Mammary epithelial cell (primary cell): ENCODE results near the gene THTPA.

Source experiments
- EZH2 ChIP-seq: IDR thresholded peaks from 2 replicates; pipeline ENCODE4 v1.6.1; 2012; ENCODE audit warnings: low read length, inconsistent platforms, borderline replicate concordance
- TF ChIP-seq, protein P1 (sequence below), 2 donors: IDR thresholded peaks in 1 of 2; conservative IDR thresholded peaks in 1 of 2; 2 replicates each; pipeline ENCODE4 v1.5.1; 2011 to 2012; ENCODE audit warnings: inconsistent platforms in 2 of 2, low read length in 2 of 2, mild to moderate bottlenecking in 2 of 2, control low read depth in 1 of 2, low read depth in 1 of 2; ENCODE audit not compliant: insufficient read depth in 1 of 2; ENCODE audit errors: extremely low read depth in 1 of 2

DNA sequence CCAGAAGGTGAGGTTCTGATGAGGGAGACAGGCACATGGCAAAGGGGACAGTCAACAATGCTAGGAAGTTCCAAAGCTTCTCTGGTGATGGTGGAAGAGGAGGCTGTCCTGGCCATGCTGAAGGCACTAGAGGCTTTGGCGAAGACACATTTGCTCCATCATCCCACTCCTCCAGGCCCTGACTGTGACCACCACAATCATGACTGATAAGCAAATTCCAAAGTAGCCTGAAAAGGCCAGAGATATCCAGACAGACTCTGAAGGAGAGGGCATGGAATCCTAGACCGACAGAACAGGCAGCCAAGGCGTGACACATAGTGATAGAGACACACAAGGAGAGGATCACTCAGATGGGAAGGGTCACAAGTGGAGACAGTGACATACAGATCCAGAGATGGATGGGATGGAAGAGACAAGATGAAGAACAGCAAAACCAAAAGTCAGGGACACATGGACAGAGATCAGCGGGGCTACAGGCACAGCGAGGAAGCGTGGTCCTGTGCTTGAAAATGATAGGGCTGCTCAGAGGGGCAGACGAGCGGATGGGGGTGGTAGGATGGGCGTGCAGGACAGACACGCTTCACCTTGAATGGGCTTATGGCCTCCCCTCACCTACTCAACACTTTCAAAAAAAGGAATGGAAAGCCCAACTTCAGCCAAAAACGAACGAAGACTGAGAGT, 5.8 kb upstream of the THTPA start:
- TF ChIP-seq, protein P1, sequence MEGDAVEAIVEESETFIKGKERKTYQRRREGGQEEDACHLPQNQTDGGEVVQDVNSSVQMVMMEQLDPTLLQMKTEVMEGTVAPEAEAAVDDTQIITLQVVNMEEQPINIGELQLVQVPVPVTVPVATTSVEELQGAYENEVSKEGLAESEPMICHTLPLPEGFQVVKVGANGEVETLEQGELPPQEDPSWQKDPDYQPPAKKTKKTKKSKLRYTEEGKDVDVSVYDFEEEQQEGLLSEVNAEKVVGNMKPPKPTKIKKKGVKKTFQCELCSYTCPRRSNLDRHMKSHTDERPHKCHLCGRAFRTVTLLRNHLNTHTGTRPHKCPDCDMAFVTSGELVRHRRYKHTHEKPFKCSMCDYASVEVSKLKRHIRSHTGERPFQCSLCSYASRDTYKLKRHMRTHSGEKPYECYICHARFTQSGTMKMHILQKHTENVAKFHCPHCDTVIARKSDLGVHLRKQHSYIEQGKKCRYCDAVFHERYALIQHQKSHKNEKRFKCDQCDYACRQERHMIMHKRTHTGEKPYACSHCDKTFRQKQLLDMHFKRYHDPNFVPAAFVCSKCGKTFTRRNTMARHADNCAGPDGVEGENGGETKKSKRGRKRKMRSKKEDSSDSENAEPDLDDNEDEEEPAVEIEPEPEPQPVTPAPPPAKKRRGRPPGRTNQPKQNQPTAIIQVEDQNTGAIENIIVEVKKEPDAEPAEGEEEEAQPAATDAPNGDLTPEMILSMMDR (conservative IDR thresholded peaks at IDR 0.05 in 1 of 2, IDR thresholded peaks at IDR 0.05 in 1 of 2; ENCODE audit: extremely low read depth in 1 of 2, insufficient read depth in 1 of 2, low read depth in 1 of 2, low read length in 2 of 2) = no peak
- TF ChIP-seq EZH2 = no peak
